ENCODE data around the gene FAR2. TPM values are rescaled to one million over a fixed set of nuclear protein-coding genes. Genes with fewer than 3 reads are reported as not detected.

The FAR2 gene
- total RNA-seq, 6 donors from 2014 or later: 6.0 to 25.7 (median 15.9) TPM

DNA sequence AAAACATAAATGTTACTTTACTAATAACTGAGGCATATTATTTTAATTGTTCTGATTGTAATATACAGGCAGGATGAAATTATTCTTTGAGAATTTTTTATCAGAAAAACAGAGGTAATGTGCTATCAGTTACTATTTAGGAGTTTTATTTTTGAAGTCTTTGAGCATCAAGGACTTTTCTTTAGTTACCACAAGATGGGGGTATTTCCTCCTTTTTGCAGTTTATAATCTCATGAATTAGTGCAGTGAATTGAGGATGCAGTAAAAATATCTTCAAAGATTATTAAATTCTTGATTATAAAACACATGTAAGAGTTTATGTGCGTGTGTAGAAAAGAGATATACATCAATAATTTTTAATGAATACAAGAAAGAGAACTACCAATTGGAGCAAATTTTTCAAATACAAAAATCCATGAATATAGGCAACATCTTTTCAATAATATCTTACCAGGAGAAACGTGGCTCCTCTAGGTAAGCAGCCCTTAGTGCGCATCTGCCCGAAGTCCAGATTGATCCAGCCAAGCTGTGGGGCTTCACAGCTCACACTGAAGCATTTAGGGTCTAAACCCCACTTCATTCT is 160.3 kb downstream of the FAR2 start:
- no peak for DNase-seq
- Histone ChIP-seq H3K36me3 (peaks cover 0 to 9% (median 0%) of the 10 kb centered on the region in 4 donors), H3K27me3 (no peaks in the 10 kb centered on the region), H3K4me3 (no peak overlapping the region), H3K9me3 (no peaks in the 10 kb centered on the region), H3K4me1 (no peaks in the 10 kb centered on the region), H3K27ac (no peak overlapping the region)
- 91 to 95% methylated on average over 4 of the region's 4 CpGs for WGBS, 2 donors
- no peak for TF ChIP-seq EP300 (IDR thresholded peaks at IDR 0.05)
- TF ChIP-seq, protein P1, sequence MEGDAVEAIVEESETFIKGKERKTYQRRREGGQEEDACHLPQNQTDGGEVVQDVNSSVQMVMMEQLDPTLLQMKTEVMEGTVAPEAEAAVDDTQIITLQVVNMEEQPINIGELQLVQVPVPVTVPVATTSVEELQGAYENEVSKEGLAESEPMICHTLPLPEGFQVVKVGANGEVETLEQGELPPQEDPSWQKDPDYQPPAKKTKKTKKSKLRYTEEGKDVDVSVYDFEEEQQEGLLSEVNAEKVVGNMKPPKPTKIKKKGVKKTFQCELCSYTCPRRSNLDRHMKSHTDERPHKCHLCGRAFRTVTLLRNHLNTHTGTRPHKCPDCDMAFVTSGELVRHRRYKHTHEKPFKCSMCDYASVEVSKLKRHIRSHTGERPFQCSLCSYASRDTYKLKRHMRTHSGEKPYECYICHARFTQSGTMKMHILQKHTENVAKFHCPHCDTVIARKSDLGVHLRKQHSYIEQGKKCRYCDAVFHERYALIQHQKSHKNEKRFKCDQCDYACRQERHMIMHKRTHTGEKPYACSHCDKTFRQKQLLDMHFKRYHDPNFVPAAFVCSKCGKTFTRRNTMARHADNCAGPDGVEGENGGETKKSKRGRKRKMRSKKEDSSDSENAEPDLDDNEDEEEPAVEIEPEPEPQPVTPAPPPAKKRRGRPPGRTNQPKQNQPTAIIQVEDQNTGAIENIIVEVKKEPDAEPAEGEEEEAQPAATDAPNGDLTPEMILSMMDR (IDR thresholded peaks at IDR 0.05): no peak
- TF ChIP-seq POLR2AphosphoS5 (IDR thresholded peaks at IDR 0.05): no peak
- TF ChIP-seq POLR2A (IDR thresholded peaks at IDR 0.05): no peak
- ATAC-seq (ENCODE audit: low FRiP score in 2 of 2): no peak

- H3K27me3 ChIP-seq: no peaks in the 10 kb centered on the region
- no peak overlapping the region for H3K4me3 ChIP-seq
- no peaks in the 10 kb centered on the region for H3K4me1 ChIP-seq
- no peak for TF ChIP-seq EP300 (IDR thresholded peaks at IDR 0.05)
- TF ChIP-seq POLR2AphosphoS5 (IDR thresholded peaks at IDR 0.05): no peak
- TF ChIP-seq, protein P1 (IDR thresholded peaks at IDR 0.05): no peak
- no peak for TF ChIP-seq POLR2A (IDR thresholded peaks at IDR 0.05)
- no peaks in the 10 kb centered on the region for H3K9me3 ChIP-seq
- 94 to 95% methylated on average over 4 of the region's 4 CpGs for WGBS, 2 donors
- ATAC-seq (ENCODE audit: low FRiP score in 2 of 2): no peak
- DNase-seq: no peak
- peaks cover 0 to 9% (median 0%) of the 10 kb centered on the region in 4 donors for H3K36me3 ChIP-seq
- no peak overlapping the region for H3K27ac ChIP-seq
Measured at GRCh38 chr12:29310899-29311298, 161.8 kb downstream of the FAR2 start.

DNA sequence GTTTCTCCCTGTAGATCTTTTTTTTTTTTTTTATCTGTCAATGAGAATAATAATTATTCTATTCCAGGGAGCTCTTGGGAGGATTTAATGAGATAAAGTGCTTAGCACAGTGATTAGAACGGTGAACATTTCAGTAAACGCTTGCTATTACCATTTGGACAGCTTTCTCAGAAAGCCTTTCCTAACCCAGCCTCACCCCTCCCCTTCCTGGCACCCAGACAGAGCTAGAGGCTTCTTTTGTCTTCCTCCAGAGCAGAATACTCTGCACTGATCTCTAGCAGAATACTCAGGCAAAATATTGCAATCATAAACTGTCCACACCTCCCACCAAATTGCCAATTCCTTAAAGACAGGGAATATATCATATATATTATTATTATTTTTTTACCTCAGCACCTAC is 165.3 kb downstream of the FAR2 start:
- TF ChIP-seq POLR2AphosphoS5 (IDR thresholded peaks at IDR 0.05) (no peak), POLR2A (IDR thresholded peaks at IDR 0.05) (no peak), EP300 (IDR thresholded peaks at IDR 0.05) (no peak)
- TF ChIP-seq, protein P1 (IDR thresholded peaks at IDR 0.05): no peak
- Histone ChIP-seq H3K4me3 (no peak overlapping the region), H3K27me3 (no peaks in the 10 kb centered on the region), H3K27ac (no peak overlapping the region), H3K4me1 (no peaks in the 10 kb centered on the region), H3K9me3 (no peaks in the 10 kb centered on the region), H3K36me3 (peaks cover 0 to 9% (median 0%) of the 10 kb centered on the region in 4 donors)
- DNase-seq: no peak
- no peak for ATAC-seq (ENCODE audit: low FRiP score in 2 of 2)
- 41 to 49% methylated on average over 2 of the region's 2 CpGs for WGBS, 2 donors

DNA sequence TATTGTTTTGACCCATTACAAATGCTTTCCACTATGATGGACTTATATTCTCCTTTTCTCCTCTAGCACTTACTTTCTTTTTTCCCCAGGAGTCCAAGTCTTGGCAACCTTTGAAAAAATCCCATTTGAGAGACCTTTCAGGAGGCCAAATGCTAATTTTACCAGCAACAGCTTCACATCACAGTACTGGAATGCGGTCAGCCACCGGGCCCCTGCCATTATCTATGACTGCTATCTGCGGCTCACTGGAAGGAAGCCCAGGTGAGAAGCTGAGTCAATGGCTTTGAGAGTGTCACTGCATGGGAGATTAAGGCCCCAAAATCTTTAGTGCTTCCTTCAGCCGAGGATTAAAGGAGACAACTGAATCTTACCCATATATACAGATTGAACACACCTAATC is 167.7 kb downstream of the FAR2 start:
- WGBS, 2 donors: 61 to 73% methylated on average over 4 of the region's 4 CpGs
- Histone ChIP-seq H3K9me3 (no peaks in the 10 kb centered on the region), H3K27ac (no peak overlapping the region), H3K4me1 (no peaks in the 10 kb centered on the region), H3K4me3 (no peak overlapping the region), H3K27me3 (no peaks in the 10 kb centered on the region), H3K36me3 (peaks cover 0 to 9% (median 0%) of the 10 kb centered on the region in 4 donors)
- no peak for TF ChIP-seq POLR2AphosphoS5 (IDR thresholded peaks at IDR 0.05)
- no peak for TF ChIP-seq POLR2A (IDR thresholded peaks at IDR 0.05)
- TF ChIP-seq EP300 (IDR thresholded peaks at IDR 0.05): no peak
- TF ChIP-seq, protein P1 (IDR thresholded peaks at IDR 0.05): no peak
- DNase-seq: no peak
- ATAC-seq (ENCODE audit: low FRiP score in 2 of 2): no peak

Data from upper lobe of left lung (tissue), 6 donors.